SK-N-SH treated with all-trans-retinoic acid at 6 μM for 48 hours (cell line): ENCODE measurements around the gene CD55.

Experiments used
- ARNTL ChIP-seq: fragments of 450-650 bp; formaldehyde crosslinking; IDR thresholded peaks from 2 replicates; pipeline ENCODE4 v1.5.0; 2020; ENCODE audit warnings: low read depth, mild to moderate bottlenecking, moderate library complexity, borderline replicate concordance
- GLIS3 ChIP-seq: fragments of 250-450 bp; sonication (Bioruptor Pico); IDR thresholded peaks from 2 replicates; pipeline ENCODE4 v1.5.0; 2020; ENCODE audit warnings: mild to moderate bottlenecking, moderate library complexity
- PATZ1 ChIP-seq: fragments of 250-450 bp; sonication (Bioruptor Pico); IDR thresholded peaks from 2 replicates; pipeline ENCODE4 v1.8.0; 2020; ENCODE audit warnings: mild to moderate bottlenecking, moderate library complexity, borderline replicate concordance
- RARB ChIP-seq: fragments of 250-450 bp; sonication (Bioruptor Pico); IDR thresholded peaks from 2 replicates; pipeline ENCODE4 v1.8.0; 2021; ENCODE audit warnings: mild to moderate bottlenecking, moderate library complexity
- TCF4 ChIP-seq: fragments of 250-450 bp; sonication (Bioruptor Pico); IDR thresholded peaks from 2 replicates; pipeline ENCODE4 v1.8.0; 2021; ENCODE audit warnings: mild to moderate bottlenecking, moderate library complexity, borderline replicate concordance
- TOX ChIP-seq: fragments of 250-450 bp; sonication (Bioruptor Pico); IDR thresholded peaks from 2 replicates; pipeline ENCODE4 v1.8.0; 2021; ENCODE audit warnings: mild to moderate bottlenecking, moderate library complexity, borderline replicate concordance
- ZFP30 ChIP-seq: fragments of 450-650 bp; formaldehyde crosslinking; IDR thresholded peaks from 2 replicates; pipeline ENCODE4 v1.5.0; 2022; ENCODE audit warnings: mild to moderate bottlenecking, moderate library complexity

GRCh38 chr1:207335138-207335537 lies 13.7 kb downstream of the CD55 start:
- TF ChIP-seq TOX (CRISPR knock-in tag) (no peak), RARB (no peak), PATZ1 (CRISPR knock-in tag) (no peak), ARNTL (CRISPR knock-in tag) (no peak), GLIS3 (no peak), ZFP30 (CRISPR knock-in tag) (no peak), TCF4 (no peak)
